Measurements from ENCODE around the gene WLS.
"Not testable (repeated sequence)": the region's sequence is repeated elsewhere in the genome, so short reads cannot be mapped to it uniquely, and the experiment has no call there.

WLS gene

DNA sequence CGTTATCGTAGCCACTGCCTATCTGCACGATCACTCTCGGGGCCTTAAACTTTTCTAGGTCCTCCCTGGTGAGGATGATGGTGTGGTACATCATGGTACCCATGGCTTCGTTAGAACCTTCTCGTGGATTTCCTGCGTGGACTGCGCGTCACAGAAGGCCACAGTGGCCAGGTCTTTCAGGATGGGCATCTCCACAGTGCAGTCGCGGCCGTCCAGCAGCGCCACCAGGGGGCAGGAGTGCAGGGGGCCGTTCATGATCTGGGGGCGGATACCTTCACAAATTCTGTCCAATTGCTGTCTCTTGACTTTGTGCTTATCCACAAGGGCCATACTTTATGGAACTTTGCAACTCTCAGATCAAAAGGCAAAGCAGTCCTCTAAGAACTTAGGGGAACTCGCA lies 69.6 kb downstream of the WLS start:
- no peak for DNase-seq

DNA sequence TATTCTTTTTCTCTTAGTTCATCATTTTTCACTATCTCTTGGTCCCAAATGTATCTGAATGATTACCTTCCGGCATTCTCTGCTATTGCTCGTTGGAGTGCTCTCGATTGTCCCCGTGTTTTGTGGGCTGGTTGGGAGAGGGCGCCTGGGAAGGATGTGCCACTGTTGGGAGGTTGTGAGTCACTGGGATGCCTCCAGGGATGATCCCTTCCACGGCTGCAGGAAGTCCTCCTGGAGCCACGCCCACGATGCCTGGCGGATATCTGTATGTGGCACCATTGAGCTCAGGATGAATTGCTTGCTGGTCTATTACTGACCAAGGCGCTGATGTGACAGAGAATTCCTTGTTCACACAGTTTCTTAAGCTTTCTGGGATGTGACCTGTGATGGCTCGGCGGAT lies 70.7 kb downstream of the WLS start:
- not testable (repeated sequence) for DNase-seq

DNA sequence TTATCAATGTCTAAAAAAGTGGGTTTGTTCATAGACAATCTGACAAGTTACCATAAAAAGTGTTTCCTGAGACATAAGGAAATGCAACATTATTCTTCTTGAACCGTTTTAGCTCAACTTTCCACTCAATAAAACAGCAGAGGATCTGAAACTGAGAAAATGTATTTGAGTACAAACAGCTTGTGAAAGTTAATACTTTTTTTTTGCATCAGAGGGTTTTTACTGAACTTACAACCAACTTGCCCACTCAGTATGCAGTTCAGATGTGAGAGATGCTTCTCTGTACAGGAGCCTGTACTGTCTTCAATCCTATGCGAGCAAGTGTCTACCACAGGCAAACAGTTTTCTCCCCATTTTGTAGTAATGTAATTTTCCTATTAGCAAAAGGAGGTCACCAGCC lies 71.4 kb downstream of the WLS start:
- not testable (repeated sequence) for DNase-seq

DNA sequence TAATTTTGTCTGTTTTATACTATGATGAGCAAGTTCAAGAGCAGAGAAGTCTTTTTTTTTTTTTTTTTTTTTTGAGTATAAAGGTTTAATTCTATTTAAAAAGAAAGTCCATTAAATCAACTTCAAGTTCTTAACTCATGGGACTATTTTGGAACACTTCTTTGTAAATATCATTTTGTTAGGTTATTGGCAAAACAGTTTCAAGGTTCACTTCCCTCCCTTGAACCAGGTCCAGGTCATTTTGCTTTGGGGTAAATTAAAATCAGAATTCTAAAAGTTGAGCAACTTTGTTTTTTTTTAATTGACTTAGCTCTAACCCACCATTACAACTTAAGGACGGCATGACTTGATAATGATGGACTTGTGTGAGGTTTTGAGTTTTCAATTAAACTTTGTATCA lies 72.3 kb downstream of the WLS start:
- no peak for DNase-seq

DNA sequence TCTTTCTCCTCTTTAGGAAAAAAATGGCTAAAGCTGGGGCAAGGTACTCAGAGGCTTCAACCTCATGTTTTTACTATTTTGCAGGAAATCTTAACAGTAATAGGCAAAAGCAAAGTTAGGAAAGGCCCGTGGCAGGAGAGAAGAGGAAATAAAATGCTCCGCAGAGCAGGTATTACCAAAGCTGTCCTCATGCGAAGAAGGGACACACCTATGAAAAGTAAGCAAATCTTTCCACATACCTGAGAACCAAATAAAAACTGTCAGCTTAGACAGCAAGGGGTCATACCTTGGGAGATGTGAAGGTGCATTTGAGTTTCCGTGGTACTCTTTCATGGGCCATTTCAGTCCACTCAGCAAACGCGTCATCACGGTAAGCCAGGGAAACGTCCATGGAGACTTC lies 73.5 kb downstream of the WLS start:
- DNase-seq, result no peak

DNA sequence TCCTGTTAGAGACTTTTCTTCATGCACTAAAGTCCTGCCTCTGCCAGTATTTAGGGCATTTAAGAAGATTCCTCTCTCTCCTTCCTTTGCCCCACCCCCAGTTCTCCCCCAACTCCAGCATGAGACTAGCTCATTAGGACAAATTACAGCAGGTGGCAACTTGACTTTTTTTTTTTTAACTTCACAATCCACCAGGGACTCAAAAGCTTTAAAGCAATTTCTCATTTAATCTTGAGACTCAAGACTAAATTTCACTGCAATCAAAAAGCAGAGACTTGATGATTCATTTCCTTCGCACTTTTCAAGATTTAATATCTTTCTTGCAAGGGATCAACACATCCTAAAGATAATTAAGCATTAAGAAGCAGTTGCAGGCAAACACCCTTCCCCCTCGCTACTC lies 74.9 kb downstream of the WLS start:
- DNase-seq, result no peak

DNA sequence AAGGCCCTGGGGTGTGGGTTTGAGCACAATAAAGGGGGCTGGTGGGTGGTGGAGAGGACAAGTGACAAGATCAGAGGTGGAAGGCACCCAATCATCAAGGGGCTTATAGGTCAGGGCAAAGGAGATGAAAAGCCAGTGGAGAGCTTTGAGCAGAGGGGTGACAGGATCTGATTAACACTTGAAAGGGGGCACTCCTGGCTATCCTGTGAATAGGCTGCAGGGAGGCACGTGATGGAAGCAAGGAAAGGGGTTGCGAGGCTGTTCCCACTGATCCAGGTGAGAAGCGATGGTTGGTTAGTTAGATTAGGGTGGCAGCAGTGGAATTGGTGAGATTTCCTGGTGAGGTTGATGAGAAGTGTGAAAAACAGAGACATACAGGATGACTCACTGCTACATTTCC lies 80.6 kb downstream of the WLS start:
- DNase-seq, result no peak

DNA sequence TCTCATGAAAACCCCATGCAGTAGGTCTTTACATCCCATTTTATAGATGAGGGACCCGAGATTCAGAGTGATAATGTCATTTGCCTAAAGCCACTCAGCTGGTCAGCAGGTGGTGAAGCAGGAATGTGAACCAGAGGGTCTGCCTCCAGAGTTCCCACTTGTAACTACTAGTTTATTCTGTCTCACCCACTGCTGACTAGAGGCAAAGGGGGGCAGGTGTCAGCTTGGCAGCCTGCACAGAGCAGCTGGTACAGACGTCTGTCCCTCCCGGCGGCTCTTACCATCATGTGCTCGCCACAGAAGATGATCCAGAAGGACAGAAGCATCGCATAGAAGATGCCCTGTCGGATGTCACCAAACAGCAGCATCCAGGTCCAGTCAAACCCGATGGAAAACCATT lies 82.4 kb downstream of the WLS start:
- no peak for DNase-seq

DNA sequence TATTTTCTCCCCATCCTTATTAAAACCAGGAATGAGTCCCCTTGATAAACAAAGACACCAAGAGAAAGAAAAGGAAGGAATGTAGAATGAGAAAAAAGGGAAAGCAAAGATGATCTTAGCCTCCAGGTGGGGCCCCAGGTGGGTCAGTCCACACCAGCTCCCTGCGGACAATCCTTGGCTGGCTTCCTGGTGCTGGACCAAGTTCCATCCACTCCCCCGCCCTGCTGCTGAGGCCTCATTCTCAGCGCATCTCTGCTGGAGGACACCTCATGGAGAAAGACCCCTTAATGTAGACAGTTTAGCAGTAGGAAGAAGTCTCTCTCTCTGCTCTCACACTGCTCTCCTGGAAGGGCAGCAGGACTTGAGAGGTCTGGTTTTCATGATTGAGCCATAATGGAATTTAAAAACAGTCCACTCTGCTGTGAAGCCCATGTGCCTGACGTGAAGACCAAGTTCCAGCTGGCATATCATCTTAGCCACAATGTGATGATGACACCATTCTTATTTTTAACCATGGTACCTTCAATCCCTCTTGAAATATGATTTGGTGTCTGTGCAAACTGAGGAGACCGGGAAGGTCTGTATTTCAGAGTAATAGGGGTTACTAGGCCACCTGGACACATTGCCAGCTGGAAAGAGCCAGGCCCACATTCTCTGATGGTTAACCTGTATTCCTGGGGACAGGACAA lies 83.1 kb downstream of the WLS start:
- DNase-seq, result no peak

DNA sequence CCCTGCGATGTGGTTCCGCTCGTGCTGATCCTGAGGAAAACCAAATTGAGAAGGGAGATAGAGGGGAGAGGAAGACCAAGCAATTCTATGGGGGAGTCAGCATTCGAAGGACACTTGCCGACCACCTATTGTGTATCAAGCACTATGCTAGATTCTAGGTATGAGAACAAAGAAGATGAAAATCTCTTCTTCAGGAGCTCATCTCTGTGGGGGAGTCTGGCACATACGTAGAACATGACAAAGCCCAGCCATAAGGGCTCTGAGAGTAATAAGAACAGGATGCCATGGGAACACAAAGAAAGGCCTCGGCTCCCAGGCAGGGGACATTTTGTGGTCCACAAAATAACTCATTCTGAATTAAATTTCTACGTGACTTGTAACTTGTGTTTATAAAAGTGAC lies 83.7 kb downstream of the WLS start:
- no peak for DNase-seq

DNA sequence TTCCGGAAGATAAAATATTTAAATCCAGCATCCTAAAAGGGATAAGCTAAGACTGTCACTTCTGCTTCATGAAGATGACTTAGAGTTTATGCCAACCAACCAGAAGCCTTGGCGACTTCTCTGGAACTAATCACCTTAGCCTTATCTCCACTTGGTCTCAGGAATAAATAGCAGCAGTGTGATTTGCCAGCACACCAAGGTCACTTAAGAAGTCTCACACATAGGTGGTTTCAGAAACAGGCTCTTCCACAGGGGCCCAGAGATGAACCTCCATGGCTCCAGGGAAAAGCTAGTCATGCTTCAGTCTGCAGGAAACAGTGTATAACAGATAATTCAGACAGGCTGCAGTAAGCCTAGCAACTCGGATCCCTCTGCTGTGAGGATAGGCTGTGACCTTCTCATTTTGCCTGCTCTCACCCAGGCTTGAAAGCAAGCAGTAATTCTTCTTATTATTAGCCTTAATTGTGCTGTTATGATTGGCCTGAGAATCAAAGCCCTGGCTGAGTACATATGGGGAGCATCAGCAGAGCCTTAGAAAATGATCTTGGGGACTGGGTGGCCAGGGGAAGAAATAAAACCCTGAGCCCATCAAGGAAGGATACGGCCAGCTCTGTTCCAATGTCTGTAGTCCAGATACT lies 84.7 kb downstream of the WLS start:
- DNase-seq, result no peak

DNA sequence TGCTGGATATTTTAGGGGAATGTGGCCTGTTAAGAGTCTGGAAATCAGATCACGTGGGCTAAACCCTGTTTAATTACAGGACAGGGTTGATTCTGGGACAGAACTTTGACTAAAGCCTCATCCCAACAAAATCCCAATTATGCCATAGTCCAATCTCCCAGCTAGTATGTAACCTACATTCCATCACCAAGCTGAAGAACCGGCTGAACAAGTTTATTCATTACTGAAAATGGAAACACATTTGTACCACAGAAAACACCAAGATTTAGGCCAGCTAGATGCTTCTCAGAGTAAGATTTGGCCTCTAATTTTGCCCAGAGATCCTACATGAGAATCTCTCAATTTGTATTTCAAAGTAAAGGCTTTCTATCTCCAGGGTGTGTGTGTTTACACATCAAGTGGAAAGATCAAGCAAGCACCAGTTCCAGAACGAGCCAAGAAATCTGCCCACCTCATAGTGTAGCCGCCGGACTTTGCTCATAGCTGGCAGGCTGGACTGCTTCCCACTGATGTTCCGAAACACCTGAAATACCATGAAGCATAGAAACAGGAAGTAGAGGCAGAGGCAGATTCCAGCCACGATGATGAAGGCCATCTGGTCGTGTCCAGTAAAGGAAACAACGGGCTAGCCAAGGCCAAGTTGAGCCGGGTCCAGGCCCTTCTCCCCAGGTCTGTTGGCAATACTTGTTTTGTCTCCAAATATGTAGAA lies 86.8 kb downstream of the WLS start:
- DNase-seq, result no peak

DNA sequence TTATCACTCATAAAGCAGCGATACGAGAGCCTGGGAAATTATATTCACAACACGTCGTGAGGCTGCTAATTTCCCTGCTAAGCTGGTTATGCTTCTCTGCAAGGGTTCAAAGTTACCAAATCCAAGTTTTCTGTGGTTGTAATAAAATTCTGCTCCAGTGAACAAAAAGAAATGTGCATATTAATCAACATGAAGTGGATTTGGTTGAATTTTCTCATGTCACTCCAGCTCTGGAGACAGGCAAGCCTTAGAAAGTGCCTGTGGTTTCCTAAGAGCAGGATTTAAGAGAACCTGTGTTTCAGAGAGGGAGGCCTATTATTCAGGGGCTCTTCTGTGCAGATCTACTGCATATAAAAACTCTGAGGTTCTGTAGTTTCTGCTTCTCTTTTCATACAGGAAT lies 87.5 kb downstream of the WLS start:
- no peak for DNase-seq

DNA sequence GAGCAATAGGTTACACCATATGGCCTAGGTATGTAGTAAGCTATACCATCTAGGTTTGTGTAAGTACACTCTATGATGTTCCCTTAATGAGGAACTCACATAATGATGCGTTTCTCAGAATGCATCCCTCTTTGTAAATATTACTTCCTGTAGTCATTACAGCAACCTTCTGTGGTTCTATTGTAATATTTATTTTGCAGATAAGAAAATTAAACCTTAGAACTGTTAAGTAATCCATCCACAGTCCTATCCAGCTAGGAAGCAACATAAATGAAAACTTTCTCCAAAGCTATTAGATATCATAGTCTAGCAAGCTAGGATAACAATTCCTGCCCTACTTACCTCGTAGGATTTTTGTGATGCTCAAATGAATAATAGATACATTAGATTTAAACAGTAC lies 88.7 kb downstream of the WLS start:
- no peak for DNase-seq

DNA sequence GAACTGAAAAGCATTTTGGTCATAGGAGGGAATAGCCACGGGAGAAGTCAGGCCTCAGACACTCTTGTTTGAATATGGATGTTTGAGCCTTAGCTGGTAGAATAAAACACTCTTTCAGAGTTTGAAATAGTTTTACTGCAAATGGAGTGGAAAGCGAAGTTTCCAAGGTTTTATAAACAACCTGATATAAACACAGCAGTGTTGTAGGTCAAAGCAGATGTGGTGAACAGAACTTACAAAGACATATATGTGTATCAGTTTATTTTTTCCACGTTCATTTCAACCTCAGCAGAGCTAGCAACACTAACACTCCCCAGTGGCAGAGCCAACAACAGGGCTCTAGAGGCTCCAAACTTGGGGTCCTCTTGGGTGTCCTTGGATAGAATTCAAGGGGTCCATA lies 89.9 kb downstream of the WLS start:
- DNase-seq, result no peak

DNA sequence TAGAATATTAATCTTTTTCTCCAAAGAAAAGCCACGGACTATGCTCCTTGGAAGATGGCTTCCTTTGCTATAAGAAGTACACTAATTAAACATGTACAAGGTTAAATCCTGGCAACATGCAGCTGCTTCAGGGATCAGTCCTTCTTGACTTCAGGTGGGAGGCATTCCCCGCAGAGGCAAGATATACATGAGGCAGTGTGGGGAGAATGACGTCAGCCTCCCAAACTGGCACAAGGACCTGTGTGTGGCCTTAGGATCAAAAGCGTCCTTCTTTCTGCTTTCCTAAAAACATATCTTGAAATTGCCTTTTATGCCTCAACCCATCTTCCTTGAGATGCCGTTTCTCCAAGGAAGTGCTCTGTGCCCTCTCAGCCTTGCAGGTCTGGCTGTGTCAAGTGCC lies 90.3 kb downstream of the WLS start:
- DNase-seq, result no peak

DNA sequence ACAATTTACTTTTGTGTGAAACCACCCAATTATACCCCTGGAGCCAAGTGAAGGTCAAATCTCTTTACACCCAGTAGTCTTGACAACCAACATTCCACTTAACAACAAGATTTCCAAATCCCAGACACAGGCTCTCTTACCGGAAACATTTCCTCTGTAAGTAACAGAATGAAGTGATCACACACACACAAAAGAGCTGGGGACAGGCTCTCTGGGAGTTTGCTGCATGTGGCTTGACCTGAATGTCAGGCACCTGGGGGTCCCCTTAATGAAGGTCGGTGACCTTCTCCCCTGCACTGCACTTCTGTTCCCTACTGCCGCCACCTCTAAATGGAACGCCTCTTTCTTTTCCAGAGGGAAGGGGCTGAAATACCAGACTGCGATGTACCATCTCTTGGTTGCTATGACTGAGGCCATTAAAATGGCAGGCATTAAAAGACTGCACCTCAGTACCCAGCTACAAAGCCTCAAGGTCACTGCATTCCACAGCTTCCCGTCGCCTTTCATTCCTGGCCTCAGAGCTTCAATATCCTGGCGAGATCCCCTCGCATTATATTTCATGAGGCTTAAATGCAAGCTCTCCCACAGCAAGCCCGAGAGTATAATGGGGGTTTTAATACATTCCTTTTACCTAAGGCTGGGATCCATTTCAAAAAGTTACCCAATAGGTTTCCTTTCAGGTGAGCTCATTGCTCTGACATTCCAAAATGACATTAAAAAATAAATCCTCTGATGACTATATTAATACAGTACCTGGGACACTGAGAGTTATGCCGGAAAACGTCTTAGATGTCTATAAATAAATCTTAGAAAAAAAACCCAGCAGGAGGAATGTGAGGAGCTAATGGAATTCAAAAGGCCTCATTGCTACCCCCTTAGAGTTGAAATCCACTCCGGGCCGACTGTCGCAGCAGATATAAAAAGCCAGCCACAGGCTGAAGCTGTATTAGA lies 91.0 kb downstream of the WLS start:
- no peak for DNase-seq

DNA sequence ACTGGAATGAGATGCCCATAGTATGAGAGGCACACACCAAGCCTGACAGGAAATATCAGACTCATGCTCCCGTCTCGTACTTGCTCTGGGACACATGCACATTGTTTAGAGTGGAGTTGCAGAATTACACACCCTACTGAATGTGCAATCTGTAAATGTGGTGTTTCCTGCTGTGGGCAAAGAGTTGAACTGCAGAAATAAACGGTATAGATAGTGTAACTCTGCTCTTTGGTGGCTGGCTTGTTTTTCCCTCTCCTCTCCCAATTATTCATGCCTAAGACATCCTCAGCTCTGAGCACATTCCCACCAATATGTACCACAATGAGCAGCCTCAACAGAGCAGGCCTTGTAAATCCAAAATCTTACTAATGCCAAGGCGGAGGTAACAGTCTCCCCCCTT lies 91.8 kb downstream of the WLS start:
- DNase-seq, result no peak

DNA sequence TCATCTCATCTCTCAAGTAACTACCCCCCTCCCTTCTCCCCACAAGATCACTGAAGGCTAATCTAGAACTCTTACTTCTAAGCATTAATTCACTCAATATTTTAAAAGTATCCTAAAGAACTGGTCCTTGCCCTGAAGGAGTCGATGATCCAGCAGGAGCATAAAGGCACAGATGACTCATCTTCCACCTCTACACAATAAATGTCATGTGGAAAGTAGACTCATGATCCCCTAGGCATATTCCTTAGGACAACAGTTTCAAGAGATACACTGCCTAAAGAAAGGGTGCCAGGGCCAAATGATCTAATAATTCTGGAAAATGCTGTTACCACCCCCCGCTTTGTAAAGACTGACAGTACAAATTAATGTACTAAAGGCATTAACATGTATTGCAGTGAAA lies 96.1 kb downstream of the WLS start:
- DNase-seq, result no peak

DNA sequence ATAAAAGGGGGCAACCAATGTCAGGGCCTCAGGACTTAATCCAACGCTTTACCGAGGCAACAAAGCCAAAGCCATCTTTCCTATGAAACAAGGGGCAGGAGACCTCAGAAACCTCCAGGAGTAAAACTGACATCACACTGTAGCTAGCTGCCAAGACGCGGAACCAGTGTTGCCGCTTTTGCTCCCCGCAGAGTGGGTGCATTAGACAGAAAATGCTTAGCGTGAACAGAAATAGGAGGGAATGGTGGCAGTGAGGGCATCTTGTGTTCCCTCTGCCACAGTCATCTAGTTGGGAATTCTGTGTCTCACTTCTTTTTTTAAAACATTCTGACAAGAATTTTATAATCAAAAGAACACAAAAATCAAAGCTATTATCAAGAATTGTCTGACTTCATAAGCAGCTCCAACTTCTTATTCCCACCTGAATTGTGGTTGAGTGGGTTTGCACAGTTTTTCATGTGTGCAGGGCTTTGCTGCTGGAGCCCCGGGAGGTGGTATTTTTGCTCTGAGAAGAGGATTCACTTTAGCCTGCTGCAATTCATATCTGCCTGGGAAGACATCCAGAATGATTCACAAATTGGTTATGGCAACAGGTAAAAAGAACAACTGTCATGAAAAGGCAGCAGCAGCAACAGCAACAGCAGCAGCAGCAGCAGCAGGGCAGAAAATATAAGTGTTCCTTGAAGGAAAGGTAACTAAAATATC lies 99.7 kb downstream of the WLS start:
- DNase-seq, result no peak

DNA sequence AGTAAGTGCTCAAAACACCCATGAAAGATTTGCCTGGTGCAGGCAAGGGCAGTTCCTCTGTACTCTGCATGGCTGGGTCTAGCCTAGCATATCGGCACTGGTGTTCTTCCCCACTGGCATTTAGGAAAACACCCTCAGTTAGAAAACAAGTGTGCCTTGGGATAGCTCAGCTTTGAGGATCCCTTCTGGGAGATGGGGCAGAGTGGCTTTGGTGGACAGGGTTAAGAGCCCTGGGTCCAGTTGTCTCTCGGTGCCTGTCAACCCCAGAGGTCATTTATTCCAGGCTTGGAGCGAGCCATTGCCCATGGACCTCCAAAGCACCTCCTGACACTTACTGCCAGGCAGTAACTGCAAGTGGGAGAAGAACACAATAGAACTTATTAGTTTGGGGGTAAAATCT lies 101.1 kb downstream of the WLS start:
- no peak for DNase-seq

DNA sequence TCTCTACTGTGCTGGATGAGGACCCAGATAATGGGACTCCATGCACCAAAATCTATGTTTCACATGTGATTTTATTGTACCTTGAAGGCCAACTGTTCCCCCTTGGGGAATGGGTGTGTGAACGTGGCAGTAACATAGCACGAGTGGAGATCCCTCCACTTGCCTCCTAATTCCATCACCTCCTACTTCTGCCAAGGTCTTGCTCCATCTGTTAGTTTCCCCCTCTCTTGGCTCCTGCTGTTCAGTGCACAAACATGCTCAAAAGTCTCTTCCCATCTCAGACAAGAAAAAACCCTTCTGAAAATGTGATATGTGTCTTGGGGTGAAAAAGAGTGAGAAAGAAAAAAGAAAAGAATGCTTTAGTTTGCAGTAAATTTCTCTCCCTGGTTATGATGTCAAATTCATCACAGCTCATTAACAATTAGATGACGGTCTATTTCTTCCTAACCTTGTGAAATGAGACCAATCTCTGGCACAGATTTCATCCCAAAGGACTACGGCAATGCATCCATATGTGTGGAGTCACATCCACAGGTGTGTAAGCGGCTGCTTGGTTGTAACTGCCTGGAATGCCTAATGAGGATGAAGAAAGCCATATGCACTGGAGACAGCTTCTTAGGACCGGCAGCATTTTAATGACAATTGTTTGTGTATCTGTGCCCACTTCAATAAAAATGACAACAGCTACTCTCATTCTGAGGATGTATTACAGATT lies 102.6 kb downstream of the WLS start:
- DNase-seq, result no peak

Data from NCI-H146 (cell line).